ENCODE data around the gene DIABLO.
A peak's percentile ranks its signal among the peaks of the same experiment; 100 is the strongest.
"Not testable (repeated sequence)": the region's sequence is repeated elsewhere in the genome, so short reads cannot be mapped to it uniquely, and the experiment has no call there.

DIABLO gene

DNA sequence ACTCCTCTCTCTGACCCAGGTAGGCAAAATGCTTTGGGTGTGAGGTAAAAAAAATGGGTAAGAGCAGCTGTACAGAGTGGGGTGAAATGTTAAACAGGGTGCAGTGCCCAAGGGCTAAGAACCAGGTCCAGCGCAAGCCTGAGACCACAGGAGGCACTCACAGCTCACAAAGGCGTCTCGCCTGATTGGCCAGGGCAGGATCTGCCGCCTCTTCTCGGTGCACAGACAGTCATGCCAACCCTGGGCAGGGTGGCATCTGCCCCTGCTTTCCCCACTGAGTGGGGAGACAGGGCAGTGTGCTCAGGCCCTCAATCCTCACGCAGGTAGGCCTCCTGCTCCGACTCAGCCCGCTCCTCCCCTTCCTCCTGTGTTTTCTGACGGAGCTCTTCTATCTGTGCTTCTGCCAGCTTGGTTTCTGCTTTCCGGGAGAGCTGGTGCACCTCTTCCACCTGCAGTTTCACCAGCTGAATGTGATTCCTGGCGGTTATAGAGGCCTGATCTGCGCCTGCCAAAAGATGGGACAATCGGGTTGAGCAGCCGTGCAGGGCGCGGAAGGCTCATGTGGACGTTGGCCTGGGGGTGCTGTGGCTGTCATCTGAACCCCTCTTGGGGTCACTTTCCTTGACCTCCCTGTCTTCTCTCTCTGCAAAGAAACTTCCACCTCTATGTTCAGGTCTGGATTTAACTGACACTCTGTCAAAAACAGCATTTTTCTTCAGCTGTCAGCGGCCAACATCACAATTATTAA lies 17.6 kb downstream of the DIABLO start:
- no peak for DNase-seq

DNA sequence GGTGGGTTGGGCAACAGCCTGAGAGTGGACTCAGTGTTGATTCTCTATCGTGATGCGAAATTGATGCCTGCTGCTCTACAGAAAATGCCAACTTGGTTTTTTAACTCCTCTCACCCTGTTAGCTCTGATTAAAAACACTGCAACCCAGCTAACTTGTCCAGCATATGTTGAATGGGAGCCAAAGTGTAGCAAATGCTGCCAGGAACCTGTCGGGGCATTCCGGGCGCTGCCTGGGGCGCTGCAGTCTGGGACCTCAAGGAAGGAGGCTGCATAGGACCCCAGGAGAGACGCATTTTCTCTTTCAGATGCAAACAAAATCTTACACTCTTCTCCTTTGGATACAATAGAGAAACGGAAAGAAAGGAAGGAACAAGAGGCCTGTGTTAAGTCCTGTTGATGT lies 18.5 kb downstream of the DIABLO start:
- no peak for DNase-seq

DNA sequence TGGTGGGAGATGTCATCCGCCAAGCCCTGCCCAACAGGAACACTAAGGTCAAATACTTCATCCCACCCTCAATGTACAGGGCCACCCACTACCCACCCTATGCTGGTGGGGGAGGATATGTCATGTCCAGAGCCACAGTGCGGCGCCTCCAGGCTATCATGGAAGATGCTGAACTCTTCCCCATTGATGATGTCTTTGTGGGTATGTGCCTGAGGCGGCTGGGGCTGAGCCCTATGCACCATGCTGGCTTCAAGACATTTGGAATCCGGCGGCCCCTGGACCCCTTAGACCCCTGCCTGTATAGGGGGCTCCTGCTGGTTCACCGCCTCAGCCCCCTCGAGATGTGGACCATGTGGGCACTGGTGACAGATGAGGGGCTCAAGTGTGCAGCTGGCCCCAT lies 18.9 kb downstream of the DIABLO start:
- no peak for DNase-seq

DNA sequence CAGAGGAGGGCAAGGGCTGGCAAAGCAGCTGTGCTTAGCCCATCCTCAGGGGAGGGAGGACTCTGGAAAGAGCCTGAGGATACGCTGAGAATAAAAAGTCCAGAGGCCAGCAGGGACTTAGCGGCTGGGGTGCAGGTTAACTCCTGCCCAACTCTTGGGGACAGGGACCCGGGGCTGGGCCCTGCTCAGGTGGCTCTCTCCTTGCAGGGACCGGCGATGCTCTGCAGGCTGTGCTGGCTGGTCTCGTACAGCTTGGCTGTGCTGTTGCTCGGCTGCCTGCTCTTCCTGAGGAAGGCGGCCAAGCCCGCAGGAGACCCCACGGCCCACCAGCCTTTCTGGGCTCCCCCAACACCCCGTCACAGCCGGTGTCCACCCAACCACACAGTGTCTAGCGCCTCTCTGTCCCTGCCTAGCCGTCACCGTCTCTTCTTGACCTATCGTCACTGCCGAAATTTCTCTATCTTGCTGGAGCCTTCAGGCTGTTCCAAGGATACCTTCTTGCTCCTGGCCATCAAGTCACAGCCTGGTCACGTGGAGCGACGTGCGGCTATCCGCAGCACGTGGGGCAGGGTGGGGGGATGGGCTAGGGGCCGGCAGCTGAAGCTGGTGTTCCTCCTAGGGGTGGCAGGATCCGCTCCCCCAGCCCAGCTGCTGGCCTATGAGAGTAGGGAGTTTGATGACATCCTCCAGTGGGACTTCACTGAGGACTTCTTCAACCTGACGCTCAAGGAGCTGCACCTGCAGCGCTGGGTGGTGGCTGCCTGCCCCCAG lies 19.6 kb downstream of the DIABLO start:
- DNase-seq, result no peak

DNA sequence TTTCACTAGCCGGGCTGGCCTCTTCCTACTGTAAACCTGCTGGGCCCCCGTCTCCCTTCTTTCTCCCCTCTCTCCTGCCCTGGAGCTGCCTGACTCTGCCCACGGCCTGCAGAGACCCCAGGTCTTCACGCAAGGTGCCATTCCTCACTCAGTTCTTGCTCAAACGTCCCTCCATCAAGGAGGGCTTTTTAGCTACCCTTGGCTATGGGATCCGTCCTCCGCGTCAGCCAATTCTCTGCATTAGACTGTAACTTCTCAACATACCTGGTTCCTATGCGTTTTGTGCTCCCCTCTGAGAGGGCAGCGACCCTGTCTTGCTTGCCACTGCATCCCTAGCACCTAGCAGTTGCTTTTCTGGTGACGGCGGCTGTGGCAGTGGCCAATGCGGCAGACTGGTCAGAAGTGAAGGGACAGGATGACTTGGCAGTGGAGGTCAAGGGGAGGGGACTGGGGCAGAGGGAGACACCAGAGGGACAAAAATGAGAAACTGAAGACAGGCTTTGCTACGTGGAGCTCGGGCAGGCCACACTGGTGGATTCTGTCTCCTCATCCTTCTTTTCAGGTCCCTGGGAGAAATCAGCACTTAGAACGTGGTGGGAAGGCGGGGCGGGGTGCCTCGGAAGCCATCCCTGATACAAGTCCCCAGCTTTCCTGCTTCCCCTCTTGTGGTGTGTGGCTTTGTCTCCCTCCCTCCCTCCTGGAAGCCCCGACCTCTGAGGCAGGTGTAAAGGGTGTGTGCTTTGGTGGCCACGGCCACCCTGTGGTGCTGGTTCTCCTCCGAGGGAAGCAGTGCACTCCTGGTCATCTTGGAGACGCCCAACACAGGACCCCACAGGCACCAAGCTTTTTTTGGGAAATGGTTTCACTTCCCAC lies 20.6 kb downstream of the DIABLO start:
- no peak for DNase-seq

DNA sequence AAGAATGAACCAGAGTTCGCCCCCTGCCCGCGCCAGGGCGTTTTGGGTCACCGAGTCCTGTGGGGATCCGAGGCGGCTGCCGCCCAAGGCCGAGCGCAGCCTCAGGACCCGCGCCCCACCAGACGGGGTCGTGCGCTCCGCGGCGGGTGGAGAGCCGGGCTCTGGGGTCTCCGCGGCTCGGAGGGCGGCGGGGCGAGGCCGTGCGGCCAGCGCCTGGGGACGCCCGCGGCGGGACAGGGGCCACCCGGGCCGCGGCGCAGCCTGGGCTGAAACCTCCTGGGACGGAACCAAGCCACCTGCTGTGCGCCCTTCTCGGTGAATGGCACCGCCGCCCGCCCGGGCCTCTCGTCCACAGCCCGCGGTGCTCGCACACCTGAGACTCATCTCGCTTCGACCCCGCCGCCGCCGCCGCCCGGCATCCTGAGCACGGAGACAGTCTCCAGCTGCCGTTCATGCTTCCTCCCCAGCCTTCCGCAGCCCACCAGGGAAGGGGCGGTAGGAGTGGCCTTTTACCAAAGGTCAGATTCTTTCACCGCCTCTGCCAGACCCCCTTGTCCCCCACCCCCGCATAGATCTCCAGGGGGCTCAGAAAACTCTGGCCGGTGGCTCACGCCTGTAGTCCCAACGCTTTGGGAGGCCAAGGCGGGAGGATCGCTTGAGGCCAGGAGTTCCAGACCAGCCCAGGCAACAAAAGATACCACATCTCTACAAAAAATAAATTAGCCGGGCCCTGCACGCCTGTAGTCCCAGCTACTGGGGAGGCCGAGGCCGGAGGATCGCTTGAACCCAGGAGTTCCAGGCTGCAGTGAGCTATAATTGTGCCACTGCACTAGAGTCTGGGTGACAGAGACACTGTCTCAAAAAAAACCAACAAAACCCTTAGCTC lies 21.4 kb downstream of the DIABLO start:
- no peak for DNase-seq

DNA sequence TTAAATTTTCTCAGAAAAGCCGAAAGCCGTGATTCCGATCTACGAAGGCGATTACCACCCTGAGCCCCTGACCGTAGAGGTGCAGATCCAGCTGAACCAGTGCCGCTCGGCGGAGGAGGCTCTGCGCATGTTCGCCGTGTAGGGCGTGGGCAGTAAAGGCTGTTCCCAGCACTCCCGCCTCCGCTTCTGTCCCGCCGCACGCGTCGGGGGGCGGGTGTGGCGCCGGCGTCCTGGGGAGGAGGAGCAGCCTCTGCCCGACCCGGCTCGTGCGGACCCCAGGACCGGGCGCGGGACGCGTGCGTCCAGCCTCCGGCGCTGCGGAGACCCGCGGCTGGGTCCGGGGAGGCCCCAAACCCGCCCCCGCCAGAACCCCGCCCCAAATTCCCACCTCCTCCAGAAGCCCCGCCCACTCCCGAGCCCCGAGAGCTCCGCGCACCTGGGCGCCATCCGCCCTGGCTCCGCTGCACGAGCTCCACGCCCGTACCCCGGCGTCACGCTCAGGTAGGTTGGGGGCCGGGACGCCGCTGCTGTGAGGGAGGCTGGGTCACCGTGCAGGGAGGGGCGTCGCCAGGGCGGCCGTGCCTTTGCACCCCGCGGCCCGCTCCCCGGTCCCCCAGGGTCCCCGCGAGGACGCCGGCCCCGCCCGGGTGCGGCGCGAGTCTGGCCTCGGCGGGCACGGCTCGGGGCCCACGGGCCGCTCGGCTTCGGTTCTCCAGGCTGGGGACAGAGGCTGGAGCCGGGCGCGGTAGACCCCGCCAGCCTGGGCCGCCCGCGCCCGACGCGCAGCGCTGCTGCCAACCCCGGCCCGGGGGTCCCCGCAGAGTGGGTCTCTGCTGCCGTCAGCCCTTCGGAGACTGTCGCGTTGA lies 22.3 kb downstream of the DIABLO start, which contains the start of gene B3GNT4:
B3GNT4 (plus strand) TSS at position 409 of the 866 bp plus-strand sequence. CDS start 910 bp downstream, outside the sequence.
- peak; percentile 61 for DNase-seq

DNA sequence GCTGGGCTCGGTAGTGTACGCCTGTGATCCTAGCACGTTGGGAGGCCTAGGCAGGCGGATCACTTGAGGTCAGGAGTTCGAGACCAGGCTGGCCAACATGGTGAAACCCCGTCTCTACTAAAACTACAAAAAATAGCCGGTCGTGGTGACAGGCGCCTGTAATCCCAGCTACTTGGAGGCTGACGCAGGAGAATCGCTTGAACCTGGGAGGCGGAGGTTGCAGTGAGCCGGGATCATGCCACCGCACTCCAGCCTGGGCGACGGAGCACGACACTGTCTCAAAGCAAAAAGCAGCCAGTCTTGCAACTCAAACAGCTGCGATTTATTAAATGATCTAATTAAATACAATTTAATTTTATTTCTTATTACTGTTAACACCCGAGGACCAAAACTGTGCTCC lies 23.0 kb downstream of the DIABLO start:
- not testable (repeated sequence) for DNase-seq

DNA sequence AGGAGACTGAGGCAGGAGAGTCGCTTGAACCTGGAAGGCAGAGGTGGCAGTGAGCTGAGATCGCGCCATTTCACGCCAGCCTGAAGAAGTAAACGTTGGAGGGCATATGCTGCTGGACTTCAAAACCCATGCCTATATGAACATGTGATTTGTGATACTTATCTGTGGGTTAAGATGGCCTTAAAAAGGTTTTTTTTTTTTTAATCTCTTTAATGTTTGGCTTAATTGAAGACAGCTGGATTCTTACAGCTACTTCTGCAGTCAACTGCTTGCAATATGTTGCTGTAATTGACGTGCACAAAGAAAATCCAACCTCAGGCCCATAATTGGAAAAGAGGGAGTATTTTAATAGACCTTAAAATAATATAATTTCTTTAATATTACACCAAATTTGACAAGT lies 23.8 kb downstream of the DIABLO start:
- no peak for DNase-seq

DNA sequence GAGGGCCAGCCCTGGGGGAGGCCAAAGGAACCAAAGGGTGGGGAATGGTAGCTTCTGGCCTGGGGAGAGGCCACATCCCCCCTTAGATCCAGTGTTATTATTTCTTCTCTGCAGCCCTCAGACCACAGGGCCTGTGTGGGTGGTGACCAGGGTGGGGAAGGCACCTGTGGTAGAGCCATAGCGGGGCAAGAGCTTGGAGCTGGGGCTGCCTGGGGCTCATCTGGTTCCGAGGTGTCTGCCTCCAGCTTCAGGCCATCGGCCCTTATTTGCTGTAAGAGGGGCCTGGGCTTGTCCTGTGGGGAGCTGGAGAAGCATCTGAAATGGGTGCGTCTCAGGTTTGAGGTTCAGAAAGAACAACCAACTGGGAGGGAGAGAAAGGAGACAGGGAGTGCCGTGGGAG lies 24.5 kb downstream of the DIABLO start:
- DNase-seq, result no peak

DNA sequence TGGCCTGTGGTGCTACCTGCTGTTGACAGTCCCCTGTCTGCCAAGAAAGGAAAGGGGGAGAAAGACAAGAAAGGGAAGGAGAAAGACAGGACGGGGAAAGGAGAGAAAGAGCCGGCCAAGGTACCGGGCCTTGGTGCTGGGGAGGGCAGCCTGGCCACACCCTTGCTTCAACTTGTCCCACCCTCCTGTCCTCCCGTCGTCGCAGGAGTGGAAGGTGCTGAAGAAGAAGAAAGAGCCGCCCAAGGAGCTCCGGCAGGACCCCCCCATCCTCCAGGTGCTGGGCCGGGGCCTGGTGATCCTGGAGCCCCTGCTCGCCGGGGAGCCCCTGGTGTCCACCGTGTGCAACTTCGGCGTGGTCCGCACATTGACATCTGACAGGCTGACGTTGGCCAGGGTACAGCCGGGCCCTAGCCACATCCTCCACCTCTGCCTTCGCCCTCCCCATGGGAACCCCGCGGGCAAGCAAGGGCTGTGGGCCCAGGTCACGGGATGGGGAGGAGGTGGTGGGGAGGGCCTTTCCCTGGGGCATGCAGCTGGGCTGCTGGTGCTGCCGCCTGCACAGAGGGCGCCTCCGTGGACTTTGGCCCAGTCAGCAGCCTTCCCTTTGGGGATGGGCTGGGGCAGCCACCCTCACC lies 25.2 kb downstream of the DIABLO start:
- DNase-seq, result no peak

DNA sequence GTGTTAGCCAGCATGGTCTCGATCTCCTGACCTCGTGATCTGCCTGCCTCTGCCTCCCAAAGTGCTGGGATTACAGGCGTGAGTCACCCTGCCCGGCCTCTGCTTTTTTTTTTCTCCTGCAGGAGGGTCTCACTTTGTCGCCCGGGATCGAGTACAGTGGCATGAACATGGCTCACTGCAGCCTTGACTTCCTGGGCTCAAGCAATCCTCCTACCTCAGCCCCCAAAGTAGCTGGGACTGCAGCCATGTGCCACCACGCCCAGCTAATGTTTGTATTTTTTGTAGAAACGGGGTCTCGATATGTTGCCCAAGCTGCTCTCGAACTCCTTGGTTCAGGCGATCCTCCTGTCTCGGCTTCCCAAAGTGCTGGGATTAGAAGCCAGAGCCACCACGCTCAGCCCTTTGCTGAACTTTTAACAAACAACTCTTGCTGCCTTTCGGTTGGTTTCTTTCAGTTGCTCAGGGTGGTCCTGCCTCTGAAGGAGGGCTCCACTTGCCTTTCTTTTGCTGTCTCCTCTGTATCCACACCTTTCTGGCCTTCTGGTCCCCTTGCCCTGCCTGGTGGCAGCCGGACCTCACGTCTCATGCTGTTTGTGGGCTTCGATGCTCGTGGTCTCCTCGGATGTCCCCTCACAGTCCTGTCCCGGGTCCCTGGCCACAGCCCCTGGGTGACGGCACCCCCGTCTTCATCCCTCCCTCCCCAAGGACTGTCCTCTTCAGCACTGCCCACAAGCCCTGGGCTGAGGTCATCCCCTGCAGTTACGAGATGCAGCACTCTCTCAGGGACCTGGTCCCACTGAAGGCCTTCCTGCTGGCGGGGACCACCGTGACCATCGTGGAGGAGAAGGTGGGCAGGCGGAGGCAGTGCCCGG lies 26.1 kb downstream of the DIABLO start:
- DNase-seq, result no peak

DNA sequence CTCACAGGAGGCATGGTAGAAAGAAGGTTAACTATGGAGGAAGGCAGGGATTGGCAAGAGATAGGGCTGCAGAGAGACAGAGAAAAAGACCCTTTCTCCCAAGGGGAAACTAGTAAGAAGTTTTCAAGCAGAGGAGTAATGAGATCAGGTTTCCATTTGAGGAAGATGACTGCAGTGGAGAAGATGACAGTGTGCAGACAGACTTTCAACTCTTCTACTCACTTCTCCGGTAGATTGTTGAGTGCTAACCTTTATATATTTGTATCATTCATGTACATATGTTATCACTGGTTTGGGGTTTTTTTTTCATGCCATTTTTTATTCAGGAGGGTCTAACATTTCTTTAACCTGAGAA lies 28.3 kb downstream of the DIABLO start:
- DNase-seq, result no peak

DNA sequence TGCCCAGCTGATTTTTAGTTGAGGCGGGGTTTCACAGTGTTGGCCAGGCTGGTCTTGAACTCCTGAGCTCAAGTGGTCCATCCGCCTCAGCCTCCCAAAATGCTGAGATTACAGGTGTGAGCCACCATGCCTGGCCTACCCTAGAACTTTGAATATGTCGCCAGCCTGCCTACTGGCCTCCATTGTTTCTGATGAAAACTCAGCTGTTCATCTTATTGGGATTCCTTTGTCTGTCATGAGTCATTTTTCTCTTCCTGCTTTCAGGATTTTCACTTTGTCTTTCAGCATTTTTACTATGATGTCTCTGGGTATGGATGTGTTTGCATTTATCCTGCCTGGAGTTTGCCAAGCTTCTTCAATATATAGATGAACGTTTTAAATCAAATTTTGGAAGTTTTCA lies 30.4 kb downstream of the DIABLO start:
- DNase-seq, result no peak

DNA sequence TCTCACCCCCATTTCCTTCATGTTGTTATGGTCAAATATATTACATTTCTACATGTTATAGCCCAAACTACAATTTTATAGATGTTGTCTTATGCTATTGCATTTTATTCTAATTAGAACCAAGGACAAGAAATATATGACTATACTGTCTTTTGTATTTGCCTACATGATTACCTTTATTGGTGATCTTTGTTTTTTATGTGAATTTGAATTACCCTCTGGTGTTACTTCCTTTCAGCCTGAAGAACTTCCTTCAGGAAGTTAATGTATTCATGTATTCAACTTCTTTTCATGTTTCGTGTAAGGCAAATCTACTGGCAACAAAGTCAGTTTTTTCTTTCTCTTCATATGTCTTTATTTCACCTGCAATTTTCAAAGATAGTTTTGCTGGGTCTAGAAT lies 31.0 kb downstream of the DIABLO start:
- DNase-seq, result no peak

DNA sequence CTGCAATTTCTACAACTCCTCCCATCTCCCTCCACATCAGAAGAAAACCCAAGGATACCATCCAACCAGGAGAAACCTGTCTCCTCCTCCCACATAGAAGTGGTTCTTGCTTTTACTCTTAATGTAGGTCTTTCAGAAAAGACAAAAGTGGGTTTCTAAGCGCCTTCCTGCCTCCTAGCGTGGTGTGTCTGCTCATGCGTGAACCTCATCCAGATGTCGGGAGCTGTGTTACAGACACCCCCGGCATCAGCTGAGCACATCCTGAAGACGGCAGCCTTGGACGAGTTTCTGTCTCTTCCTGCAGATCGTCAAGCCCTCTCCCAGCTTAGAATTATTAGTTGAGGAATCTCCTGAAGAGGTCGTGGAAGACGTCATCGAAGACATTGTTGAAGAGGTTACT lies 33.4 kb downstream of the DIABLO start:
- DNase-seq, result no peak

DNA sequence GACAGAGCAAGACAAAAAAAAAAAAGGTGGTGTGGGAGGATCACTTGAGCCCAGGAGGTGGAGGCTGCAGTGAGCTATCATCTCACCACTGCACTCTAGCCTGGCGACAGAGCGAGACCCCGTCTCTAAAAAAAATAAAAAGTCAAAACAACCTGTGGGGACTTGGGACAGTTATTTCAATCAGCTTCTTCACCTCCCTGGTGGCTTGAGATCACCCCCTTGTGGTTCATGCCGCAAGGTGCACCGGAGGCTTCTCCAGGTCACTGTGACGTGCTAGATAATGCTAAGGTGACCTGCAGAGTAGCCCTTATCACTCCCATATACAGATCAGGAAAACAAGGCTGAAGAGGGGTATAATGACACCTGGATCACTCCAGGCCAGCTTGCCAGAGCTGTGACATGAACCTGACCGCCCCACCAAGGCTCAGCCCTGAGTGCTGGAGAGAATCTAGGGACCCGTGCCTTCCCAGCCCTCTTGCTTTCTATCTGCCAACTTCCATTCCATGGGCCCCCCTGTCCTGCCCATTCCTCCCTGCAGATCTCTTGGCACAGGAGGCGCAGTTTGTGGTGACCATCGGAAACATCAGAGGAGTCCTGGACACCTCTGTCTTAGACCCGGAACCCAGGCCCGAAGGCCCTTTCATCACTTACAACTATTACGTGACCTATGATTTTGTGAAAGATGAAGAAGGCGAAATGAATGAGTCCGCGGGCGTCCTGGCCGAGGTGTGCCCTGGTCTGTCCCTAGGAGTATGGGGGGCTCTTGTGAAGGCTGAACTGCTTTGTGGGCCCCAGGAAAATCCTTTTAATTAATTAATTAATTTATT lies 34.8 kb downstream of the DIABLO start:
- peak; percentile 69 for DNase-seq

DNA sequence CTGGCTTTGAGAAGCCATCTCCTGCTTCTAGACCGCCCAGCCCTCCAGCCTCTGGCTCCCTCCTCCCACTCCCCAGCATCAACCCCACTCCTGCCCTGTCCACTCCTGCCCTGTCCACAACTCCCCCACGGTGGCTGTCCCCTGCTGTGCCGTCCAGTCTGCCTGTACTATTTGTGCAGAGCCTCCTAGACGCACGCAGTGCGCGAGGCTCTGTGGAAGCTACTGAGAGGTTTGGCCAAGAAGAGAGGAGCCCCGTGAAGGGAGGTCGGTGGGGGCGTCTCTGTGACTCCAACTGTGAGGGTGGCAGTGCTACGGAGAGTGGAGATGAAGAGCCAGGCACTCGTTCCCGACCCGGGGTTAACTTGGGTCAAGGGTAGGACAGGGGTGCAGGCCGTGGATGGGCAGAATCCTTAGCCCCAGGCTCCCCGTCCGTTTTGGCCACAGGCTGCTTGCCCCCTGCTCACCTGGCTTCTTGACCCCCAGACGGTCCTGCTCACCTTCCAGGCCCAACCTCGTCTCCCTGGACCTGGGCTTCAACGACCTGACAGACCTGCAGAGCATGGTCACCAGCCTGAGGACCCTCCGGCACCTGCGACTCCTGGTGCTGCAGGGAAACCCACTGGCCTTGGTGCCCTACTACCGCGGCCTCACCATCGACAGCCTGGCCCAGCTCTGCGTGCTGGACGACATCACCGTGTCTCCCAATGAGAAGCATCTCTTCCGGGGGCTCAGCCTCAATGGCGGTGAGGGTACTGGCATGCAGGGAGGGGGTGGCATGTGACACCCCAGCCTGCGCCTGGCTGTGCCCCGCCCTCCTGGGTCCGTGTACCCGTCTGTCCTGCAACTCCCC lies 36.0 kb downstream of the DIABLO start:
- DNase-seq, result no peak

Measured in CD4-positive, alpha-beta T cell treated with Interleukin-15 for 1 hour (primary cell).